Trophoblast cell (in vitro differentiated cells and primary cell): ENCODE data around the gene CRYL1.
A peak's percentile ranks its signal among the peaks of the same experiment; 100 is the strongest.

Experiments used
- DNase-seq, 2 donors: peaks; one replicate each; pipeline ENCODE4 v3.0.0-alpha.2; 2016
- H2AFZ ChIP-seq: 2 replicates; pipeline ENCODE4 v1.6.1; 2013; ENCODE audit warnings: low read length, moderate library complexity, mild to moderate bottlenecking; ENCODE audit not compliant: insufficient read depth, poor library complexity
- H2AK5ac ChIP-seq: 2 replicates; pipeline ENCODE4 v1.6.1; 2013; ENCODE audit warnings: mild to moderate bottlenecking, low read length
- H2BK120ac ChIP-seq: 2 replicates; pipeline ENCODE4 v1.6.1; 2013; ENCODE audit warnings: low read length, mild to moderate bottlenecking, moderate library complexity; ENCODE audit not compliant: insufficient read depth, poor library complexity
- H2BK12ac ChIP-seq: 2 replicates; pipeline ENCODE4 v1.6.1; 2013; ENCODE audit warnings: mild to moderate bottlenecking, low read length, moderate library complexity
- H2BK5ac ChIP-seq: 2 replicates; pipeline ENCODE4 v1.6.1; 2013; ENCODE audit warnings: low read length, low read depth, moderate library complexity, mild to moderate bottlenecking; ENCODE audit not compliant: poor library complexity
- H3K14ac ChIP-seq: 2 replicates; pipeline ENCODE4 v1.6.1; 2013; ENCODE audit warnings: mild to moderate bottlenecking, low read length
- H3K18ac ChIP-seq: 2 replicates; pipeline ENCODE4 v1.6.1; 2013; ENCODE audit warnings: mild to moderate bottlenecking, low read length
- H3K23ac ChIP-seq: 2 replicates; pipeline ENCODE4 v1.6.1; 2013; ENCODE audit warnings: low read length
- H3K27ac ChIP-seq: 2 replicates; pipeline ENCODE4 v1.5.1; 2013; ENCODE audit warnings: low read depth, mild to moderate bottlenecking, inconsistent platforms, low read length, moderate library complexity
- H3K27me3 ChIP-seq: 2 replicates; pipeline ENCODE4 v1.6.1; 2013; ENCODE audit warnings: inconsistent platforms, mild to moderate bottlenecking, low read length, moderate library complexity; ENCODE audit not compliant: insufficient read depth
- H3K36me3 ChIP-seq, 2 experiments: 1 replicate in 1 of 2; 2 replicates in 1 of 2; pipeline ENCODE4 v1.6.1; 2013; ENCODE audit warnings: low read length in 2 of 2, mild to moderate bottlenecking in 2 of 2, moderate library complexity in 1 of 2; ENCODE audit not compliant: insufficient read depth in 2 of 2, control insufficient read depth in 1 of 2
- H3K4ac ChIP-seq: 2 replicates; pipeline ENCODE4 v1.6.1; 2013; ENCODE audit warnings: low read depth, mild to moderate bottlenecking, low read length, moderate library complexity
- H3K4me1 ChIP-seq, 2 experiments: 1 replicate in 1 of 2; 2 replicates in 1 of 2; pipeline ENCODE4 v1.6.1; 2013; ENCODE audit warnings: low read length in 2 of 2, mild to moderate bottlenecking in 2 of 2, moderate library complexity in 1 of 2; ENCODE audit not compliant: insufficient read depth in 2 of 2, control insufficient read depth in 1 of 2
- H3K4me2 ChIP-seq: 2 replicates; pipeline ENCODE4 v1.6.1; 2013; ENCODE audit warnings: inconsistent platforms, mild to moderate bottlenecking, low read length, moderate library complexity
- H3K4me3 ChIP-seq: 2 replicates; pipeline ENCODE4 v1.5.1; 2013; ENCODE audit warnings: mild to moderate bottlenecking, low read depth, low read length, inconsistent platforms
- H3K79me1 ChIP-seq: one replicate; pipeline ENCODE4 v1.6.1; 2013; ENCODE audit warnings: low read length
- H3K79me2 ChIP-seq: 2 replicates; pipeline ENCODE4 v1.6.1; 2013; ENCODE audit warnings: low read length, mild to moderate bottlenecking; ENCODE audit not compliant: control insufficient read depth, insufficient read depth, poor library complexity
- H3K9ac ChIP-seq: 2 replicates; pipeline ENCODE4 v1.6.1; 2013; ENCODE audit warnings: mild to moderate bottlenecking, low read length
- H3K9me3 ChIP-seq: 2 replicates; pipeline ENCODE4 v1.6.1; 2013; ENCODE audit warnings: low read depth, mild to moderate bottlenecking, control low read depth, inconsistent platforms, low read length; ENCODE audit not compliant: insufficient read depth
- H4K12ac ChIP-seq: 2 replicates; pipeline ENCODE4 v1.6.1; 2013; ENCODE audit warnings: low read depth, mild to moderate bottlenecking, low read length, moderate library complexity
- H4K8ac ChIP-seq: 2 replicates; pipeline ENCODE4 v1.6.1; 2013; ENCODE audit warnings: low read depth, mild to moderate bottlenecking, low read length, moderate library complexity
- H4K91ac ChIP-seq: one replicate; pipeline ENCODE4 v1.6.1; 2013; ENCODE audit warnings: low read depth, mild to moderate bottlenecking, low read length, moderate library complexity
- WGBS: extraction: QIAGEN DNeasy Blood & Tissue Kit; methylation state at CpG from one replicate; pipeline ENCODE4 v1.1.7; 2013; ENCODE audit warnings: missing lambda C conversion rate; ENCODE audit not compliant: insufficient read length, insufficient coverage; ENCODE audit errors: extremely low coverage; 5-methylcytosine and 5-hydroxymethylcytosine counted together

Gene CRYL1

DNA sequence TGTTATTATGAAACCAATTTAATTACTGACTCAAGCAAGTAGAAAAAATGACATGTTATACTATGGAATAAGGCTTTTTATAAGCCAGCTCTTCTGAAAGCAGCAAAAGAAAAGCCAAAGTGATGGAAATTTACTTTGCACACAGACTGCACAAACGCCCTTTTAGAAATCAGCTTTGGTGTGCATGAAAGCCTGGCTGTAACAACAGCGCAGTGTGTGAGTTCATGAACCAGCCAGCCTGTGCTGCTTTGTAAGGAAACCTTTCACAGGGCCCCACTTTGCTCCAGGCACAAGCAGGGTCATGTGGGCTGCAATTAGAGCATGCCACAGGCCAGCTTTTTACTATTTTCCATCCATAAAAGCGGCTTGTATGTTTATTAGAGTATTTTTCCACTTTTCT, 27.7 kb upstream of the CRYL1 start:
- Histone ChIP-seq H3K27me3 (no peaks in the 10 kb centered on the region), H3K4ac (no peak overlapping the region), H3K4me1 (peaks cover 0 to 2% of the 10 kb centered on the region in 2 experiments), H2AFZ (no peak overlapping the region), H3K27ac (no peak overlapping the region), H4K91ac (no peak overlapping the region), H2BK12ac (no peak overlapping the region), H3K4me3 (no peak overlapping the region), H2AK5ac (no peak overlapping the region), H4K8ac (no peak overlapping the region), H3K4me2 (no peak overlapping the region), H3K9me3 (no peaks in the 10 kb centered on the region), H2BK5ac (no peak overlapping the region), H3K23ac (no peak overlapping the region), H3K14ac (no peak overlapping the region), H3K18ac (no peak overlapping the region), H3K79me1 (no peaks in the 10 kb centered on the region), H2BK120ac (no peak overlapping the region), H4K12ac (no peak overlapping the region), H3K79me2 (no peaks in the 10 kb centered on the region), H3K36me3 (no peaks in the 10 kb centered on the region), H3K9ac (no peak overlapping the region)
- no CpG with 5 or more reads among the region's 3 CpGs for WGBS
- peak; percentile 65 to 71 for DNase-seq

DNA sequence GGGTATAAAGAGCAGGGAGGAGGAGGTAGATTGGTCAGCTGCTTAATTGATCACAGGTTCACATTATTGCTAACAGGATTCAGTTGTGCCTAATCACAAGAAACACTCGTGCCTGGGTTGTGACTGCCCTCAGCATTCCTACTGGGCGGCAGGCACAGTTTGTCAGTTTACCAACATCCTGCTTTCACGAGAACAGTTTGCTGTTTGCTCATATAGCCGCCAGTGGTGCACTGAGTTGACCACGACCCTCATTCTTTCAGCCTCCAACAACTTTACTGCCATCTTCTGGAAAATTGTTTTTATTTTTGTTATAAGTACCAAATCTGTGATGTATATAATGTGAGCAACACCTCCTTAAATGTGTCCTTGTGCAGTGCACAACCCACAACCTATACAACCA, 25.1 kb upstream of the CRYL1 start:
- Histone ChIP-seq H4K12ac (no peak overlapping the region), H2BK12ac (no peak overlapping the region), H3K9ac (no peak overlapping the region), H3K23ac (no peak overlapping the region), H3K9me3 (no peaks in the 10 kb centered on the region), H2BK5ac (no peak overlapping the region), H3K27me3 (no peaks in the 10 kb centered on the region), H3K79me1 (no peaks in the 10 kb centered on the region), H3K4me3 (no peak overlapping the region), H4K91ac (no peak overlapping the region), H3K14ac (no peak overlapping the region), H3K79me2 (no peaks in the 10 kb centered on the region), H2AK5ac (no peak overlapping the region), H3K18ac (no peak overlapping the region), H3K4me2 (no peak overlapping the region), H3K4me1 (peaks cover 0 to 2% of the 10 kb centered on the region in 2 experiments), H3K36me3 (no peaks in the 10 kb centered on the region), H2BK120ac (no peak overlapping the region), H3K4ac (no peak overlapping the region), H2AFZ (no peak overlapping the region), H3K27ac (no peak overlapping the region), H4K8ac (no peak overlapping the region)
- WGBS = no CpG with 5 or more reads among the region's 5 CpGs
- DNase-seq = no peak

DNA sequence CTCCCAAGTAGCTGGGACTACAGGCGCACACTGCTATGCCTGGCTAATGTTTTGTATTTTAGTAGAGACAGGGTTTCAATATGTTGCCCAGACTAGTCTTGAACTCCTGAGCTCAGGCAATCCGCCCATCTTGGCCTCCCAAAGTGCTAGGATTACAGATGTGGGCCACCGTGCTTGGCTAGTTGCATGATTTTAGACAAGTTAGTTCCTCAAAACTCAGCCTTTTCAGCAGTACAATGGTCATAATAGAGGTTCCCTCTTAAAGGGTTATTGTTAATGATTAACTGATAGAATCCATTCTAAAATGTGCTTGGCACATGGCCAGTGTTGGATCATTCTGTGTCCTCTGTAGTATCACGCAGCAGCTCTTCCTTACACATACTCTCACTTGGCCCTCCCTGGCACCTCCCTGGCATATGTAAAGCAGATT, 21.8 kb upstream of the CRYL1 start:
- no peak overlapping the region for H3K9ac ChIP-seq
- H3K79me2 ChIP-seq = no peaks in the 10 kb centered on the region
- no peaks in the 10 kb centered on the region for H3K27me3 ChIP-seq
- no peaks in the 10 kb centered on the region for H3K9me3 ChIP-seq
- no peak overlapping the region for H3K4ac ChIP-seq
- DNase-seq = no peak
- H2BK120ac ChIP-seq = no peak overlapping the region
- H2AFZ ChIP-seq = no peak overlapping the region
- H4K91ac ChIP-seq = no peak overlapping the region
- WGBS = no CpG with 5 or more reads among the region's 4 CpGs
- no peaks in the 10 kb centered on the region for H3K36me3 ChIP-seq
- H3K14ac ChIP-seq = no peak overlapping the region
- no peak overlapping the region for H4K12ac ChIP-seq
- H4K8ac ChIP-seq = no peak overlapping the region
- no peak overlapping the region for H3K4me3 ChIP-seq
- no peaks in the 10 kb centered on the region for H3K4me1 ChIP-seq
- H3K4me2 ChIP-seq = no peak overlapping the region
- no peak overlapping the region for H3K18ac ChIP-seq
- no peak overlapping the region for H2BK5ac ChIP-seq
- no peak overlapping the region for H3K23ac ChIP-seq
- H3K79me1 ChIP-seq = no peaks in the 10 kb centered on the region
- H2AK5ac ChIP-seq = no peak overlapping the region
- no peak overlapping the region for H2BK12ac ChIP-seq
- no peak overlapping the region for H3K27ac ChIP-seq

DNA sequence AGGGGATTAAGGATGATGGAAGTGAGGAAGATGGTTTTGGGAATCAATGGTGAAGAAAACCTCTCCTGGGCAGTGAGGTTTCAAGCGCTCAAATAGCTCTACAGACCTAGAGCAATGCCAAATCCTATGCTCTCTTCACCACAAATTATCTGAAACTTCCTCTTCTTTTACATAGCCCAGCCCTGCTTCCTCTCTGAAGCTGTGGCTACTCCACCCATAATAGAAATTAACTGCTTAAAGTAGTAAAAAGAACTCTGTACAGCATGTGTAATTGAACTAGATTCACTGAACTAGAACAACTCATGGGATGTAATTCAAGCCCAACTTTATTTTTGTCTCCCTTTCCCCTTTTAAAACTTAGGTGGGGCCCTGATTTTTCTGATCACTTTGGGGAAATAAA, 20.9 kb upstream of the CRYL1 start:
- Histone ChIP-seq H2BK120ac (no peak overlapping the region), H3K36me3 (no peaks in the 10 kb centered on the region), H2AFZ (no peak overlapping the region), H4K91ac (no peak overlapping the region), H3K9ac (no peak overlapping the region), H3K14ac (no peak overlapping the region), H2AK5ac (no peak overlapping the region), H2BK12ac (no peak overlapping the region), H4K8ac (no peak overlapping the region), H3K4me3 (no peak overlapping the region), H3K27ac (no peak overlapping the region), H4K12ac (no peak overlapping the region), H3K79me1 (no peaks in the 10 kb centered on the region), H3K4ac (no peak overlapping the region), H3K4me2 (no peak overlapping the region), H2BK5ac (no peak overlapping the region), H3K23ac (no peak overlapping the region), H3K4me1 (no peaks in the 10 kb centered on the region), H3K18ac (no peak overlapping the region), H3K9me3 (no peaks in the 10 kb centered on the region), H3K27me3 (no peaks in the 10 kb centered on the region), H3K79me2 (no peaks in the 10 kb centered on the region)
- WGBS = no CpG with 5 or more reads among the region's 1 CpG
- no peak for DNase-seq
